Measurements from ENCODE around the gene LMX1B. TPM values are rescaled to one million over a fixed set of nuclear protein-coding genes. Genes with fewer than 3 reads are reported as not detected.
"Not testable (repeated sequence)": the region's sequence is repeated elsewhere in the genome, so short reads cannot be mapped to it uniquely, and the experiment has no call there.

The LMX1B gene
- total RNA-seq, 4 donors from 2014 or later, result 3.2 to 6.9 (median 4.6) TPM

DNA sequence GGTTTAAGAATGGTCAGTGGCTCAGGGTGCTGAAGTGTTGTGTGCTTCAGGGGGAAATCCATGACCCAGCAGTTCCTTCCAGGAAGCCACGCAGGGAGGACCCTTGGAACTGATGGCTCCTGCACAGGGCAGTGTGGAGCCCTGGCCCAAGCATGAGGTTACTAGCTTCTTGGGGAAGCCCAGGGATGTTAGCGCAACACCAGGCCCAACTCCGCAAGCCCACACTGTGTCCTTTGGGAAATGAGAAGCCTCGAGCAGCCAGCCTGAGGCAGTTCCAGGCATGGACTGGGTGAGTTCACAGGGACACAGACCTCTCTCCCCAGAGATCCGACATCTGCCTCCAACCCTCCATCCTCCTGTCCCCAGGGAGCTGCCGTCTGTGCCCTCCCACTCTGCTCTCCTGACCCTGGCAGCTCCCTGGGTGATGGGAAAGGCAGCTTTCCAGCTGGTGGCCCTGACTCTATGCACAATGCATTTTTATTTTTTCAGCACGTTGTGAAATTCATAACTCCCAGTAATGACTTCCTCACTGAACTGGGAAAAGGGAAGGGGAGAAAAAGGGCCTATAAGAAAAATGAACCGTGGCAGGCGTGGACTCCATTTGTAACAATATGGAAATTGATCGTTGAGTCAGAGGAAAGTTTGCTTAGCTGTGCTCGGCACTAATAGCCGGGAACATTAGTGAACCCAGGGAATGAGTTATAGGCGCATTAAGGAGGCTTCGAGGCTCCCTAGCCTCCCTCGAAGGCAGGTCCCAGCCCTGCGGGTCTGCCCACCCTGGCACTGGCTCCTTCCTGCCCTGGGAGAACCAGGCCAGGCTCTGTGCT, 34.1 kb downstream of the LMX1B start:
- 79% methylated on average over 16 of the region's 16 CpGs for WGBS, 2 donors
- no peak for TF ChIP-seq POLR2A (IDR thresholded peaks at IDR 0.05)
- TF ChIP-seq, protein P1, sequence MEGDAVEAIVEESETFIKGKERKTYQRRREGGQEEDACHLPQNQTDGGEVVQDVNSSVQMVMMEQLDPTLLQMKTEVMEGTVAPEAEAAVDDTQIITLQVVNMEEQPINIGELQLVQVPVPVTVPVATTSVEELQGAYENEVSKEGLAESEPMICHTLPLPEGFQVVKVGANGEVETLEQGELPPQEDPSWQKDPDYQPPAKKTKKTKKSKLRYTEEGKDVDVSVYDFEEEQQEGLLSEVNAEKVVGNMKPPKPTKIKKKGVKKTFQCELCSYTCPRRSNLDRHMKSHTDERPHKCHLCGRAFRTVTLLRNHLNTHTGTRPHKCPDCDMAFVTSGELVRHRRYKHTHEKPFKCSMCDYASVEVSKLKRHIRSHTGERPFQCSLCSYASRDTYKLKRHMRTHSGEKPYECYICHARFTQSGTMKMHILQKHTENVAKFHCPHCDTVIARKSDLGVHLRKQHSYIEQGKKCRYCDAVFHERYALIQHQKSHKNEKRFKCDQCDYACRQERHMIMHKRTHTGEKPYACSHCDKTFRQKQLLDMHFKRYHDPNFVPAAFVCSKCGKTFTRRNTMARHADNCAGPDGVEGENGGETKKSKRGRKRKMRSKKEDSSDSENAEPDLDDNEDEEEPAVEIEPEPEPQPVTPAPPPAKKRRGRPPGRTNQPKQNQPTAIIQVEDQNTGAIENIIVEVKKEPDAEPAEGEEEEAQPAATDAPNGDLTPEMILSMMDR (IDR thresholded peaks at IDR 0.05), result no peak
- intact Hi-C loops (cut with DNase I; ENCODE audit: low total_unique reads), result no loop called here
- no peak for DNase-seq (ENCODE audit: low spot score in 2 of 2)
- no peak overlapping the region for H3K4me3 ChIP-seq (ENCODE audit: low read depth, poor library complexity, severe bottlenecking)

DNA sequence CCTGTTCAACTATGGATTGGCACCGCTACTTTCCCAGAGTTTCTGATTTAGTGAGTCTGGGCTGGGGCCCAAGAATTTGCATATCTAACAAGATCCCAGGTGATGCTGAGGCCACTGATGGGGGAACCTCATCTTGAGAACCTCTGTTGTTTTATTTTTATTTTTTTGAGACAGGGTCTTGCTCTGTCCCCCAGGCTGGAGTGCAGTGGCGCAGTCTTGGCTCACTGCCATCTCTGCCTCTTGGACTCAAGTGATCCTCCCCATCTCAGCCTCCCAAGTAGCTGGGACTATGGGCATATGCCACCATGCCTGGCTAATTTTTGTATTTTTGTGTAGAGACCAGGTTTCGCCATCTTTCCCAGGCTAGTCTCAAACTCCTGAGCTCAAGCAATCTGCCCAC, 35.7 kb downstream of the LMX1B start:
- H3K4me3 ChIP-seq (ENCODE audit: low read depth, poor library complexity, severe bottlenecking), result no peak overlapping the region
- intact Hi-C loops (cut with DNase I; ENCODE audit: low total_unique reads), result no loop called here
- 88 to 90% methylated on average over 3 of the region's 3 CpGs for WGBS, 2 donors
- TF ChIP-seq, protein P1 (IDR thresholded peaks at IDR 0.05), result no peak
- no peak for TF ChIP-seq POLR2A (IDR thresholded peaks at IDR 0.05)
- no peak for DNase-seq (ENCODE audit: low spot score in 2 of 2)

DNA sequence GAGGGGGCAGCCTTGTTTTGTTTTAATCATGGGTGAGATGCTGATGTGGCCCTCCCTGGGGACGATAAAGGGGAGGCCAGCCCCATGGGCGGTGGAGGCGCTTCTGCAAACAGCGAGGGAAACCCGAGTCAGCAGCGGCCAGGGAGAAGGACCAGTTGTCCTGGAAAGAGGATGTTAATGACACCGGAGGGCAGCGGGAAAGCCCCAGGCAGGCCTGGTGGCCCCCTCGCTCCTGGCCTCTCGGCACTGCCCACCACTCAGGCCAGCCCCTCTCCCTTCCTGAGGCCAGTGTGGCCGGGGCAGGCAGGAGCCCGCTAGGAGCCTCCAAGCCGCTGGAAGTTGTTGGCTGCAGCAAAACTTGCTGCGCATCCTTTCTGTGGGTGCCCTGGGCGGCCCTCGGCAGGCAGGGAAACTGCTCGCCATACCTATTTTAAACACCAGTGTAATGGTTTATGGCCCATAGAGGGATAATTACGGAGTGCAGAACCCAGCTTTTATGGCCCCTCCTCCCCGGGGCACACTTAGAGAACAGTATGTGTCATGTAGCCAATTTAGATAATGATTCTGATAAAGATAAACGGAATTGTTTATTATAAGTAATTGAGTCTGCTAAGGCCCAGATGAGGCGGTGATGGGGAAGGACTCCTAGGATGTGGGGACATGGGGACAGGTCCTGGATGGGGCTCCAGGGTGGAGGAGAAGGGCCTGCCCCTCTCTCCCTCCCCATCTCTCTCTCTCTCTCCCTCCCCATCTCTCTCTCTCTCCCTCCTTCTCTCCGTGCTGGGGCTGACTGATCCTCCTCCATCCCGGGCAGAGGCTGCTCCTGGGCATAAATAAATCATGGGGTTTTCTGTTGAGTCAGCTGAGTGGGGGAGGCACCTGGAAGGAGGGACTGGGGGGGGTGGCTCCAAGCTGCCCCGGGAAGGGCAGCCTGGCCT, 36.9 kb downstream of the LMX1B start:
- TF ChIP-seq POLR2A (IDR thresholded peaks at IDR 0.05), result no peak
- TF ChIP-seq, protein P1 (IDR thresholded peaks at IDR 0.05), result no peak
- 34 to 42% methylated on average over 19 to 22 of the region's 24 CpGs for WGBS, 2 donors
- intact Hi-C loops (cut with DNase I; ENCODE audit: low total_unique reads), result no loop called here

DNA sequence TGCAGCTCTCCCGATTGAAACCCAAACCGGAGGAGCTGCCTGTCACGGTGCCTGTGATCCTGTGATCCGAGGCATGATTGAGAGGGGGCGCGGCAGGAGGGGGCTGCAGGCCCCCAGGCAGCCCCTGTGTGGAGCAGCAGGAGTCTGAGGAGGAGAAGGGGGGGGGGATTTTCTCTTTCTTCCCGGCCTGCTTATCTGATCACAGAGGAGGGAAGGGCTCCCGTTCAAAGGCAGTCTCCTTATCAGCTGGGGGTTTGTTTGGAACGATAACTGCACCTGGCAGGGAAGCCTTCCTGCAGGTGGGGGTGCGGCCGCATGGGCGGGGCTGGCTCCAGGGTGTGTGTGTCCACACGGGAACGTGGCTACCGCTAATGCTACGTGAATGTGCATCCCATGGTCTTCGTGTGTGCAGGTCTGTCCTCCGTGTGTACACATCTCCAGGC, 38.4 kb downstream of the LMX1B start:
- TF ChIP-seq POLR2A (IDR thresholded peaks at IDR 0.05), result no peak
- DNase-seq (ENCODE audit: low spot score in 2 of 2), result no peak
- 28 to 35% methylated on average over 17 to 18 of the region's 18 CpGs for WGBS, 2 donors
- intact Hi-C loops (cut with DNase I; ENCODE audit: low total_unique reads), result no loop called here
- H3K4me3 ChIP-seq (ENCODE audit: low read depth, poor library complexity, severe bottlenecking), result no peak overlapping the region

More for the DNA sequence above, 36.9 kb downstream of the LMX1B start:
- H3K4me3 ChIP-seq (ENCODE audit: low read depth, poor library complexity, severe bottlenecking), result no peak overlapping the region
- DNase-seq (ENCODE audit: low spot score in 2 of 2), result no peak

DNA sequence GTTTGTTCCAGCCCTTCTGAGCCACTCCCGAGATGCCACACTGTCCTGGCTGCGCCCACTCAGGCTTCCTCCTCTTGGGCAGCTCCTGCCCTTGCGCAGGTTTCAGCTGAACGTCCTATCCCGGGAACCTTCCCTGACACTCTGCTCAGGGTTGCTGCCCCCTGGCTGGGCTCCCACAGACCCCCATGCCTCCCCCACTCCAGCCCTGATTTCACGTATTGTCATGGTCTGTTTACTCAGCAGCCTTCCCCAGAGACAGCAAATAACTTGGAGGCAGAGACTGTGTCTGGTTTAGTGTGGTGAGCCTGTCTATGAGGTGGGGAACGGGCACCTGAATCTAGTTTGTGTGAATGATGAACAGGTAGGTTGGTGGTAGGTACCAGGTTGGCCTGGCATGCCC, 40.4 kb downstream of the LMX1B start:
- intact Hi-C loops (cut with DNase I; ENCODE audit: low total_unique reads), result no loop called here
- WGBS, 2 donors, result 92 to 94% methylated on average over 7 of the region's 7 CpGs
- H3K4me3 ChIP-seq (ENCODE audit: low read depth, poor library complexity, severe bottlenecking), result no peak overlapping the region
- TF ChIP-seq, protein P1 (IDR thresholded peaks at IDR 0.05), result no peak
- no peak for TF ChIP-seq POLR2A (IDR thresholded peaks at IDR 0.05)
- DNase-seq (ENCODE audit: low spot score in 2 of 2), result no peak

DNA sequence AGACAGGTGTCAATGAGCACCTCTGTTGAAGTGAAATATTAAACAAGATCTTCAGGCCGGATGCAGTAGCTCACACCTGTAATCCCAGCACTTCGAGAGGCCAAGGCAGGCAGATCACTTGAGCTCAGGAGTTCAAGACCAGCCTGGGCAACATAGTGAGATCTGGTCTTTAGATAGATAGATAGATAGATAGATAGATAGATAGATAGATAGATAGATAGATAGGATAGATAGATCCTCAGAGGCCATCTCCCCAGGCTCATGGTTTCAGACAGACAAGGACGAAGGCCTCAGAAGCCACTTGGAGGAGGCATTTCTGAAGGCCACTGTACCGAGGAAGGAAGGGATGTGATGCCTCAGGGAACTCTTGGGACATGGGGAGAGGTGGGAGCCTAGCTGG, 42.5 kb downstream of the LMX1B start:
- DNase-seq (ENCODE audit: low spot score in 2 of 2); intact Hi-C loops (cut with DNase I; ENCODE audit: low total_unique reads); H3K4me3 ChIP-seq (ENCODE audit: low read depth, poor library complexity, severe bottlenecking): not testable (repeated sequence)
- WGBS, 2 donors, result 81 to 86% methylated on average over 4 of the region's 4 CpGs

All from lower leg skin (tissue), 4 donors.